ENCODE results near the gene HAPLN3.

- TF ChIP-seq, protein P1, sequence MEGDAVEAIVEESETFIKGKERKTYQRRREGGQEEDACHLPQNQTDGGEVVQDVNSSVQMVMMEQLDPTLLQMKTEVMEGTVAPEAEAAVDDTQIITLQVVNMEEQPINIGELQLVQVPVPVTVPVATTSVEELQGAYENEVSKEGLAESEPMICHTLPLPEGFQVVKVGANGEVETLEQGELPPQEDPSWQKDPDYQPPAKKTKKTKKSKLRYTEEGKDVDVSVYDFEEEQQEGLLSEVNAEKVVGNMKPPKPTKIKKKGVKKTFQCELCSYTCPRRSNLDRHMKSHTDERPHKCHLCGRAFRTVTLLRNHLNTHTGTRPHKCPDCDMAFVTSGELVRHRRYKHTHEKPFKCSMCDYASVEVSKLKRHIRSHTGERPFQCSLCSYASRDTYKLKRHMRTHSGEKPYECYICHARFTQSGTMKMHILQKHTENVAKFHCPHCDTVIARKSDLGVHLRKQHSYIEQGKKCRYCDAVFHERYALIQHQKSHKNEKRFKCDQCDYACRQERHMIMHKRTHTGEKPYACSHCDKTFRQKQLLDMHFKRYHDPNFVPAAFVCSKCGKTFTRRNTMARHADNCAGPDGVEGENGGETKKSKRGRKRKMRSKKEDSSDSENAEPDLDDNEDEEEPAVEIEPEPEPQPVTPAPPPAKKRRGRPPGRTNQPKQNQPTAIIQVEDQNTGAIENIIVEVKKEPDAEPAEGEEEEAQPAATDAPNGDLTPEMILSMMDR (IDR thresholded peaks at IDR 0.05): no peak
- TF ChIP-seq EZH2 (IDR thresholded peaks at IDR 0.05; ENCODE audit: borderline replicate concordance, insufficient read depth, low read depth, low read length, poor library complexity, severe bottlenecking): no peak
These were observed 53.2 kb downstream of the HAPLN3 start for GRCh38 chr15:88842156-88842555.

Data from B cell (primary cell).